A549 (cell line): ENCODE measurements around the gene RBFOX1. TPM values are rescaled to one million over a fixed set of nuclear protein-coding genes. Genes with fewer than 3 reads are reported as not detected.

Experiments used
- ATAC-seq, 2 experiments: fragments of 200-7000 bp in 1 of 2; fragments of >200 bp in 1 of 2; cut with Nextera tagmentation in 1 of 2; cut with Tn5 transposase in 1 of 2; 3 replicates each; pipeline versions ENCODE4 v1.8.0 to v1.9.1; 2018 to 2020; ENCODE audit warnings: mild to moderate bottlenecking in 1 of 2, moderate library complexity in 1 of 2
- CTCF ChIA-PET: fragments of 300-600 bp; sonication (Branson Sonifier 250); formaldehyde crosslinking; extraction: SDS; loops from one replicate; lab custom pipeline; 2021; ENCODE audit warnings: antibody characterized with exemption, inconsistent platforms; lab: Yijun Ruan, JAX
- POLR2A ChIA-PET: fragments of 350-600 bp; formaldehyde crosslinking; extraction: SDS; loops from one replicate; lab custom pipeline; 2021; ENCODE audit warnings: antibody characterized with exemption, inconsistent platforms; lab: Yijun Ruan, JAX
- DNase-seq, 2 experiments: peaks; one replicate each; pipeline versions ENCODE4 v3.0.0 to v3.0.0-alpha.2; 2011 to 2016; ENCODE audit warnings: low read depth in 1 of 2, low spot score in 1 of 2
- FAIRE-seq: peaks from 2 replicates; lab custom pipeline; 2011; peaks lifted over from hg19 to GRCh38; lab: Jason Lieb, UNC
- H3K27ac ChIP-seq, 2 experiments: fragments of >200 bp; sonication (Bioruptor Twin); formaldehyde crosslinking; 3 replicates each; pipeline ENCODE4 v1.5.1; 2016 to 2017
- H3K4me1 ChIP-seq: fragments of >200 bp; sonication (Bioruptor Twin); formaldehyde crosslinking; 3 replicates; pipeline ENCODE4 v1.6.1; 2016
- H3K4me2 ChIP-seq: fragments of >200 bp; sonication (Bioruptor Twin); formaldehyde crosslinking; 3 replicates; pipeline ENCODE4 v1.6.1; 2016
- H3K4me3 ChIP-seq: fragments of >200 bp; sonication (Bioruptor Twin); formaldehyde crosslinking; 3 replicates; pipeline ENCODE4 v1.5.1; 2016
- H3K9me3 ChIP-seq: fragments of >200 bp; sonication (Bioruptor Twin); formaldehyde crosslinking; 3 replicates; pipeline ENCODE4 v1.6.1; 2016
- BHLHE40 ChIP-seq: IDR thresholded peaks from 2 replicates; pipeline ENCODE4 v1.6.1; 2012; ENCODE audit warnings: low read depth, low read length, inconsistent platforms
- CBX8 ChIP-seq: fragments of 200-600 bp; sonication (generic); IDR thresholded peaks from 2 replicates; pipeline ENCODE4 v1.6.1; 2016
- CEBPB ChIP-seq, 2 experiments: fragments of >200 bp in 1 of 2; sonication (Bioruptor Twin) in 1 of 2; formaldehyde crosslinking in 1 of 2; IDR thresholded peaks; 2 replicates each; pipeline ENCODE4 v1.6.1; 2012 to 2016
- CTCF ChIP-seq: fragments of >200 bp; sonication (Bioruptor Twin); formaldehyde crosslinking; IDR thresholded peaks from 3 replicates; pipeline ENCODE4 v1.5.1; 2016
- EHF ChIP-seq: fragments of 250-450 bp; sonication (Bioruptor Pico); IDR thresholded peaks from 2 replicates; pipeline ENCODE4 v1.5.0; 2020; ENCODE audit warnings: mild to moderate bottlenecking
- FOSB ChIP-seq: fragments of 250-450 bp; sonication (Bioruptor Pico); IDR thresholded peaks from 2 replicates; pipeline ENCODE4 v1.5.0; 2020; ENCODE audit warnings: mild to moderate bottlenecking, moderate library complexity
- FOSL2 ChIP-seq, 2 experiments: fragments of 450-650 bp in 1 of 2; fragments of >200 bp in 1 of 2; sonication (Bioruptor Twin) in 1 of 2; formaldehyde crosslinking; IDR thresholded peaks; 2 replicates each; pipeline versions ENCODE4 v1.5.0 to v1.6.1; 2016 to 2020; ENCODE audit warnings: mild to moderate bottlenecking in 1 of 2, moderate library complexity in 1 of 2
- FOXS1 ChIP-seq: fragments of 250-450 bp; sonication (Bioruptor Pico); IDR thresholded peaks from 2 replicates; pipeline ENCODE4 v1.5.0; 2020; ENCODE audit warnings: mild to moderate bottlenecking, moderate library complexity
- KDM5A ChIP-seq: fragments of 200-600 bp; sonication (generic); IDR thresholded peaks from 2 replicates; pipeline ENCODE4 v1.6.1; 2016; ENCODE audit warnings: antibody characterized with exemption, mild to moderate bottlenecking
- NFE2L2 ChIP-seq: fragments of 150-350 bp; conservative IDR thresholded peaks from 2 replicates; pipeline ENCODE4 v1.6.1; 2014; ENCODE audit warnings: low read length
- PHF8 ChIP-seq: fragments of 200-600 bp; sonication (generic); IDR thresholded peaks from 2 replicates; pipeline ENCODE4 v1.6.1; 2016; ENCODE audit warnings: low read depth, mild to moderate bottlenecking, antibody characterized with exemption, moderate library complexity, borderline replicate concordance
- POLR2A ChIP-seq: IDR thresholded peaks from 2 replicates; pipeline ENCODE4 v1.6.1; 2012; ENCODE audit warnings: mild to moderate bottlenecking, low read length
- RAD21 ChIP-seq, 2 experiments: fragments of >200 bp in 1 of 2; sonication (Bioruptor Twin) in 1 of 2; formaldehyde crosslinking in 1 of 2; IDR thresholded peaks in 1 of 2; conservative IDR thresholded peaks in 1 of 2; 2 replicates in 1 of 2; 3 replicates in 1 of 2; pipeline ENCODE4 v1.6.1; 2012 to 2018; ENCODE audit warnings: inconsistent platforms in 1 of 2
- RCOR1 ChIP-seq: fragments of 150-350 bp; IDR thresholded peaks from 2 replicates; pipeline ENCODE4 v1.6.1; 2014; ENCODE audit warnings: antibody characterized with exemption, low read length, low read depth
- RNF2 ChIP-seq: fragments of 200-600 bp; sonication (generic); IDR thresholded peaks from 2 replicates; pipeline ENCODE4 v1.6.1; 2016; ENCODE audit warnings: low read depth, mild to moderate bottlenecking, antibody characterized with exemption, moderate library complexity, borderline replicate concordance
- SREBF2 ChIP-seq: fragments of 450-650 bp; IDR thresholded peaks from 2 replicates; pipeline ENCODE4 v1.6.1; 2014; ENCODE audit warnings: mild to moderate bottlenecking, moderate library complexity
- ZNF302 ChIP-seq: fragments of 250-450 bp; sonication (Bioruptor Pico); IDR thresholded peaks from 2 replicates; pipeline ENCODE4 v1.9.0; 2021; ENCODE audit warnings: inconsistent platforms, mild to moderate bottlenecking, moderate library complexity
- ZSCAN20 ChIP-seq: fragments of 250-450 bp; sonication (Bioruptor Pico); IDR thresholded peaks from 2 replicates; pipeline ENCODE4 v1.8.0; 2022; ENCODE audit warnings: mild to moderate bottlenecking, moderate library complexity
- WGBS: methylation state at CpG from one replicate; pipeline ENCODE4 v1.1.6; 2017; ENCODE audit errors: missing lambda C conversion rate; 5-methylcytosine and 5-hydroxymethylcytosine counted together
- polyA plus RNA-seq, 4 experiments: library from polyadenylated mRNA; depleted of rRNA in 3 of 4; stranded (reverse); fragments of >200 nt; fragmentation: RNase III in 1 of 4; extraction: RNeasy Plus Mini Kit Qiagen cat#74134 plus additional on column Dnase treatment in 1 of 4; gene quantifications; 2 replicates in 3 of 4; 3 replicates in 1 of 4; pipeline ENCODE4 v1.2.3, GENCODE V29; 2011 to 2017
- TF ChIP-seq, protein P1 (sequence below): fragments of 200-600 bp; sonication (generic); IDR thresholded peaks from 2 replicates; pipeline ENCODE4 v1.6.1; 2016; ENCODE audit warnings: antibody characterized with exemption, mild to moderate bottlenecking, moderate library complexity
- TF ChIP-seq, protein P2 (sequence below): fragments of 450-650 bp; IDR thresholded peaks from 2 replicates; pipeline ENCODE4 v1.6.1; 2014; ENCODE audit warnings: antibody characterized with exemption

The RBFOX1 gene
- polyA plus RNA-seq, 2 of the 4 experiments (the other 2 are of a cell fraction), result not detected

- Histone ChIP-seq H3K4me3 (no peak overlapping the region), H3K4me1 (no peaks in the 10 kb centered on the region), H3K9me3 (no peaks in the 10 kb centered on the region), H3K4me2 (no peak overlapping the region), H3K27ac (no peak overlapping the region)
- POLR2A ChIA-PET, result no interaction called here
- FAIRE-seq (no peak), ATAC-seq (no peak), DNase-seq (no peak)
- TF ChIP-seq FOSB (CRISPR knock-in tag) (no peak), ZSCAN20 (CRISPR knock-in tag) (no peak), NFE2L2 (no peak), FOXS1 (CRISPR knock-in tag) (no peak), FOSL2 (IDR thresholded peaks at IDR 0.05) (no peak), FOSL2 (CRISPR knock-in tag; IDR thresholded peaks at IDR 0.05) (no peak)
- TF ChIP-seq, protein P1, sequence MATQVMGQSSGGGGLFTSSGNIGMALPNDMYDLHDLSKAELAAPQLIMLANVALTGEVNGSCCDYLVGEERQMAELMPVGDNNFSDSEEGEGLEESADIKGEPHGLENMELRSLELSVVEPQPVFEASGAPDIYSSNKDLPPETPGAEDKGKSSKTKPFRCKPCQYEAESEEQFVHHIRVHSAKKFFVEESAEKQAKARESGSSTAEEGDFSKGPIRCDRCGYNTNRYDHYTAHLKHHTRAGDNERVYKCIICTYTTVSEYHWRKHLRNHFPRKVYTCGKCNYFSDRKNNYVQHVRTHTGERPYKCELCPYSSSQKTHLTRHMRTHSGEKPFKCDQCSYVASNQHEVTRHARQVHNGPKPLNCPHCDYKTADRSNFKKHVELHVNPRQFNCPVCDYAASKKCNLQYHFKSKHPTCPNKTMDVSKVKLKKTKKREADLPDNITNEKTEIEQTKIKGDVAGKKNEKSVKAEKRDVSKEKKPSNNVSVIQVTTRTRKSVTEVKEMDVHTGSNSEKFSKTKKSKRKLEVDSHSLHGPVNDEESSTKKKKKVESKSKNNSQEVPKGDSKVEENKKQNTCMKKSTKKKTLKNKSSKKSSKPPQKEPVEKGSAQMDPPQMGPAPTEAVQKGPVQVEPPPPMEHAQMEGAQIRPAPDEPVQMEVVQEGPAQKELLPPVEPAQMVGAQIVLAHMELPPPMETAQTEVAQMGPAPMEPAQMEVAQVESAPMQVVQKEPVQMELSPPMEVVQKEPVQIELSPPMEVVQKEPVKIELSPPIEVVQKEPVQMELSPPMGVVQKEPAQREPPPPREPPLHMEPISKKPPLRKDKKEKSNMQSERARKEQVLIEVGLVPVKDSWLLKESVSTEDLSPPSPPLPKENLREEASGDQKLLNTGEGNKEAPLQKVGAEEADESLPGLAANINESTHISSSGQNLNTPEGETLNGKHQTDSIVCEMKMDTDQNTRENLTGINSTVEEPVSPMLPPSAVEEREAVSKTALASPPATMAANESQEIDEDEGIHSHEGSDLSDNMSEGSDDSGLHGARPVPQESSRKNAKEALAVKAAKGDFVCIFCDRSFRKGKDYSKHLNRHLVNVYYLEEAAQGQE, result no peak
- 2% methylated on average over 4 of the region's 4 CpGs for WGBS
- CTCF ChIA-PET, result no interaction called here
Observed at GRCh38 chr16:7722761-7723160, 390.1 kb downstream of the RBFOX1 start.

- no peak overlapping the region for H3K27ac ChIP-seq
- 4% methylated on average over 5 of the region's 5 CpGs for WGBS
- H3K4me3 ChIP-seq, result no peak overlapping the region
- H3K4me1 ChIP-seq, result no peaks in the 10 kb centered on the region
- ChIA-PET CTCF (no interaction called here), POLR2A (no interaction called here)
- ATAC-seq (no peak), FAIRE-seq (no peak), DNase-seq (no peak)
- TF ChIP-seq, protein P2, sequence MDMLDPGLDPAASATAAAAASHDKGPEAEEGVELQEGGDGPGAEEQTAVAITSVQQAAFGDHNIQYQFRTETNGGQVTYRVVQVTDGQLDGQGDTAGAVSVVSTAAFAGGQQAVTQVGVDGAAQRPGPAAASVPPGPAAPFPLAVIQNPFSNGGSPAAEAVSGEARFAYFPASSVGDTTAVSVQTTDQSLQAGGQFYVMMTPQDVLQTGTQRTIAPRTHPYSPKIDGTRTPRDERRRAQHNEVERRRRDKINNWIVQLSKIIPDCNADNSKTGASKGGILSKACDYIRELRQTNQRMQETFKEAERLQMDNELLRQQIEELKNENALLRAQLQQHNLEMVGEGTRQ, result no peak
- TF ChIP-seq FOXS1 (CRISPR knock-in tag) (no peak), SREBF2 (no peak), POLR2A (no peak), CBX8 (no peak), PHF8 (no peak), BHLHE40 (no peak), RNF2 (no peak), RCOR1 (no peak), RAD21 (conservative IDR thresholded peaks at IDR 0.05 in 1 of 2, IDR thresholded peaks at IDR 0.05 in 1 of 2) (no peak), ZNF302 (no peak), ZSCAN20 (CRISPR knock-in tag) (no peak), KDM5A (no peak), CTCF (no peak), CEBPB (IDR thresholded peaks at IDR 0.05) (no peak), FOSL2 (IDR thresholded peaks at IDR 0.05) (no peak), FOSL2 (CRISPR knock-in tag; IDR thresholded peaks at IDR 0.05) (no peak), EHF (no peak), FOSB (CRISPR knock-in tag) (no peak)
- H3K4me2 ChIP-seq, result no peak overlapping the region
- H3K9me3 ChIP-seq, result no peaks in the 10 kb centered on the region
Observed at GRCh38 chr16:7731141-7731540, 398.5 kb downstream of the RBFOX1 start.
